Measurements from ENCODE around the gene CD47. TPM values are rescaled to one million over a fixed set of nuclear protein-coding genes. Genes with fewer than 3 reads are reported as not detected.

The CD47 gene
- total RNA-seq, 1 experiment from 2014 or later = 16.3 TPM

DNA sequence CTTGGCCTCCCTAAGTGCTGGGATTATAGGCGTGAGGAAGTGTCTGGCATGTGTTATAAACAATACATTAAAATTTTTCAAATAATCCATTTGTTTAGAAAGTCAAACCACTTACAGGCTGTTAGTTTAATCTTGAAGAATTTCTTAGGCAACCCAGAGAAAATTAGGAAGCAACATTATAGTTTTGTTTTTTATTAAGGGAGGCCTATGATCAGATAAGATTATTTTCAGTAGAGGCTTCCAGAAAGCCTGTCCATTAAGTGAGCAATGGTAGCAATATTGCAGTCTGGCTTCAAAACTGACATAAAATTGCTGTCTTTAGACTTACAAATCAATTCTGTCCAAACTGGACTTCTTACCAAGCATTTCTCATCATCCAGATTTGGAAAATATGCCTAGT, 49.6 kb downstream of the CD47 start (continued):
- TF ChIP-seq NFE2L1 (CRISPR knock-in tag; IDR thresholded peaks at IDR 0.05) = no peak
- TF ChIP-seq, protein P1, sequence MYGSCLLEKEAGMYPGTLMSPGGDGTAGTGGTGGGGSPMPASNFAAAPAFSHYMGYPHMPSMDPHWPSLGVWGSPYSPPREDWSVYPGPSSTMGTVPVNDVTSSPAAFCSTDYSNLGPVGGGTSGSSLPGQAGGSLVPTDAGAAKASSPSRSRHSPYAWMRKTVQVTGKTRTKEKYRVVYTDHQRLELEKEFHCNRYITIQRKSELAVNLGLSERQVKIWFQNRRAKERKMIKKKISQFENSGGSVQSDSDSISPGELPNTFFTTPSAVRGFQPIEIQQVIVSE (CRISPR knock-in tag; IDR thresholded peaks at IDR 0.05; ENCODE audit: borderline replicate concordance) = no peak

DNA sequence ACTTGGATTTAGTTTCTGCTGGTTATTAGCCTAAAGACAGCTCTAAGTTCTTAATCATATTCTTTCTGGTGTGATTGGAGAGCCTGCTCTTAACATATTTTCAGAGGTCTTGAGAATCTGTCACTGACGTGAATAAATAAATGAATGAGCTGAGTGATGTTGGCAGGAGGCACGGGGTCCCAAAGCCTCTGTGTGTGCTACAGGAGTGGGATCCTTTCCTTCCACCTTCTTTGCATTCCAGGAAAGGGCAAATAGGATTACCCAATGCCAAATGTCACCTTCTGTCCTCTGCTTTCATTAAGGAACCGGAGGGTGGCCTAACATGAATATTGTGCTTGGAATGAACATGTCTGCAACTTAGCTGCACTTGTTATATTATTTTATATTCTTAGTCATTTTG, 53.1 kb downstream of the CD47 start:
- Mint-ChIP-seq H3K27ac (no peak overlapping the region), H3K36me3 (no peaks in the 10 kb centered on the region), H3K27me3 (ENCODE audit: low read depth) (no peaks in the 10 kb centered on the region), H3K4me3 (no peak overlapping the region), H3K9me3 (no peaks in the 10 kb centered on the region), H3K4me1 (peaks cover 11% of the 10 kb centered on the region)
- ATAC-seq = no peak
- TF ChIP-seq ELF4 (CRISPR knock-in tag; IDR thresholded peaks at IDR 0.05; ENCODE audit: low read depth) (no peak), NR2C2 (CRISPR knock-in tag; IDR thresholded peaks at IDR 0.05) (no peak), HMGA2 (CRISPR knock-in tag; IDR thresholded peaks at IDR 0.05) (no peak)
- TF ChIP-seq, protein P2, sequence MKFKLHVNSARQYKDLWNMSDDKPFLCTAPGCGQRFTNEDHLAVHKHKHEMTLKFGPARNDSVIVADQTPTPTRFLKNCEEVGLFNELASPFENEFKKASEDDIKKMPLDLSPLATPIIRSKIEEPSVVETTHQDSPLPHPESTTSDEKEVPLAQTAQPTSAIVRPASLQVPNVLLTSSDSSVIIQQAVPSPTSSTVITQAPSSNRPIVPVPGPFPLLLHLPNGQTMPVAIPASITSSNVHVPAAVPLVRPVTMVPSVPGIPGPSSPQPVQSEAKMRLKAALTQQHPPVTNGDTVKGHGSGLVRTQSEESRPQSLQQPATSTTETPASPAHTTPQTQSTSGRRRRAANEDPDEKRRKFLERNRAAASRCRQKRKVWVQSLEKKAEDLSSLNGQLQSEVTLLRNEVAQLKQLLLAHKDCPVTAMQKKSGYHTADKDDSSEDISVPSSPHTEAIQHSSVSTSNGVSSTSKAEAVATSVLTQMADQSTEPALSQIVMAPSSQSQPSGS (CRISPR knock-in tag; IDR thresholded peaks at IDR 0.05; ENCODE audit: borderline replicate concordance, low read depth) = no peak
- ChIA-PET POLR2A (no interaction called here), CTCF (no interaction called here)
- no peak for DNase-seq (ENCODE audit: low spot score)

DNA sequence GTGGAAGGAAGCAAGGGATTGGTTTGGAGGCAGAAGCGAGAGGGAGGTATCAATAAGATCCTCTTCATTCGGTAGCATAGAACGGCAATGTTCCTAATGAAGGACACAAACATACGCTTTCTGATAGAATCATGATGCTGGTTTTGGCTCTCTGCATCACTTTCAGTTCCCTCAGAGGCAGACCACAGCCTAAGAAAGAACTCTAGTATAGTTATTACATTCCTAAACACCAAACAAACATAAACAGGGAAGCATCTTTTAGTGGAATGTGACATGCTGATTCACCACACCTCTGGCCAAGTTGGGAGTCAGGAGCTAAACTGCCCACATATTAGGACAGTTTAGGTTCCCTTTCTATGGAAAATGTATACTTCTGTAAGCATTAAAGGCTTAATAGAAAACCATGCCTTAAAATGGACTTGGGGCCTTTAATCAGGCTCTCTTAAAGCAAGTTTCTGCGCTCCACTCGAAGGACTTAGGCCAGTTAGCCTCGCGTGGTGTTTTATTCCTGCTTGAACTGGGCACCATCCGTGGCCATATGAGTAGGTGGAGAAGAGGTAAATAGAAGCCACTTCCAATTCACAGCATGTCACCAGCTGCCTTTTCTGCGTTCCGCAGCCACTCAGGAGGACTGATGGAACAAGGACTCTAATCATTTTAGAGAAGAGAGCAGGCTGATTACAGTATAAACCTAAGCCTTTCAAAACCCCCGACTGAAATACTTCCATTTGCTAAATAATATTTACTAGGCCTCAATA, 53.7 kb downstream of the CD47 start:
- ATAC-seq (no peak), DNase-seq (ENCODE audit: low spot score) (no peak)
- ChIA-PET POLR2A (no interaction called here), CTCF (no interaction called here)
- H3K27me3 Mint-ChIP-seq (ENCODE audit: low read depth) = no peaks in the 10 kb centered on the region
- no peak overlapping the region for H3K4me3 Mint-ChIP-seq
- peaks cover 11% of the 10 kb centered on the region for H3K4me1 Mint-ChIP-seq
- H3K36me3 Mint-ChIP-seq = no peaks in the 10 kb centered on the region
- H3K9me3 Mint-ChIP-seq = no peaks in the 10 kb centered on the region
- no peak overlapping the region for H3K27ac Mint-ChIP-seq
- TF ChIP-seq, protein P3, sequence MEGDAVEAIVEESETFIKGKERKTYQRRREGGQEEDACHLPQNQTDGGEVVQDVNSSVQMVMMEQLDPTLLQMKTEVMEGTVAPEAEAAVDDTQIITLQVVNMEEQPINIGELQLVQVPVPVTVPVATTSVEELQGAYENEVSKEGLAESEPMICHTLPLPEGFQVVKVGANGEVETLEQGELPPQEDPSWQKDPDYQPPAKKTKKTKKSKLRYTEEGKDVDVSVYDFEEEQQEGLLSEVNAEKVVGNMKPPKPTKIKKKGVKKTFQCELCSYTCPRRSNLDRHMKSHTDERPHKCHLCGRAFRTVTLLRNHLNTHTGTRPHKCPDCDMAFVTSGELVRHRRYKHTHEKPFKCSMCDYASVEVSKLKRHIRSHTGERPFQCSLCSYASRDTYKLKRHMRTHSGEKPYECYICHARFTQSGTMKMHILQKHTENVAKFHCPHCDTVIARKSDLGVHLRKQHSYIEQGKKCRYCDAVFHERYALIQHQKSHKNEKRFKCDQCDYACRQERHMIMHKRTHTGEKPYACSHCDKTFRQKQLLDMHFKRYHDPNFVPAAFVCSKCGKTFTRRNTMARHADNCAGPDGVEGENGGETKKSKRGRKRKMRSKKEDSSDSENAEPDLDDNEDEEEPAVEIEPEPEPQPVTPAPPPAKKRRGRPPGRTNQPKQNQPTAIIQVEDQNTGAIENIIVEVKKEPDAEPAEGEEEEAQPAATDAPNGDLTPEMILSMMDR (IDR thresholded peaks at IDR 0.05) = no peak
- TF ChIP-seq SOX15 (CRISPR knock-in tag; IDR thresholded peaks at IDR 0.05) (no peak), CBFB (CRISPR knock-in tag; IDR thresholded peaks at IDR 0.05; ENCODE audit: low read depth) (no peak), SP1 (CRISPR knock-in tag; conservative IDR thresholded peaks at IDR 0.05) (no peak), OVOL2 (CRISPR knock-in tag; IDR thresholded peaks at IDR 0.05; ENCODE audit: borderline replicate concordance) (no peak), HMGA2 (CRISPR knock-in tag; IDR thresholded peaks at IDR 0.05) (no peak), NFATC4 (CRISPR knock-in tag; IDR thresholded peaks at IDR 0.05) (no peak), MYBL2 (CRISPR knock-in tag; IDR thresholded peaks at IDR 0.05) (no peak), NR2C2 (CRISPR knock-in tag; IDR thresholded peaks at IDR 0.05) (no peak), MXD4 (CRISPR knock-in tag; IDR thresholded peaks at IDR 0.05; ENCODE audit: borderline replicate concordance) (no peak), TP53 (CRISPR knock-in tag; IDR thresholded peaks at IDR 0.05) (no peak)
- TF ChIP-seq, protein P4, sequence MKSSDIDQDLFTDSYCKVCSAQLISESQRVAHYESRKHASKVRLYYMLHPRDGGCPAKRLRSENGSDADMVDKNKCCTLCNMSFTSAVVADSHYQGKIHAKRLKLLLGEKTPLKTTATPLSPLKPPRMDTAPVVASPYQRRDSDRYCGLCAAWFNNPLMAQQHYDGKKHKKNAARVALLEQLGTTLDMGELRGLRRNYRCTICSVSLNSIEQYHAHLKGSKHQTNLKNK (CRISPR knock-in tag; IDR thresholded peaks at IDR 0.05) = no peak
- TF ChIP-seq, protein P5, sequence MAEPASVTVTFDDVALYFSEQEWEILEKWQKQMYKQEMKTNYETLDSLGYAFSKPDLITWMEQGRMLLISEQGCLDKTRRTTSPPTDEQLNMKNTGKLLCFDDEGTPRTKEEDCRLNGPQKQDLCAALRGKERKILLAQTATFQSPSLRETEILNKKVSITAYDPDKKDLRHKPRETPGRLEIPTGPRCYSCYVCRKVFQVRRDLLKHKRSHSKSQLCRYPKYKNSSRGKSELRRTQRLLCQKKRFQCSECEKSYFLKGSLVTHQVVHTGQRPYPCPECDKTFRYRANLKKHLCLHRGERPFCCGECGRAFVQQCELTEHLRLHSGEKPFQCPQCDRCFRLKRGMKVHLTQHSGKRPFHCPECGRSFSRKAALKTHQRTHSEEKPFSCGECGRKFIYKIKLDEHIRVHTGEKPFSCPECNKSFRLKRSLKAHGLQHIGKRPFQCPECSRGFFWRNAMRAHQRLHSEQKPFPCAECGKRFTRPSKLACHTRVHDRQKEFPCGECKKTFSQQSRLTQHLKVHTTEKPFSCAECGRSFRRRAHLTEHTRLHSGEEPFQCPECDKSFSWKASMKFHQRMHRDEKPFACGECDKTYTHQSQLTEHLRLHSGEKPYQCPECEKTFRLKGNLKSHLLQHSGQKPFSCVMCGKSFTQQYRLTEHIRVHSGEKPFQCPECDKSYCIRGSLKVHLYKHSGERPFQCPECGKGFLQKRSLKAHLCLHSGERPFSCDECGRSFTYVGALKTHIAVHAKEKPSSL (CRISPR knock-in tag; conservative IDR thresholded peaks at IDR 0.05) = no peak
- TF ChIP-seq, protein P6, sequence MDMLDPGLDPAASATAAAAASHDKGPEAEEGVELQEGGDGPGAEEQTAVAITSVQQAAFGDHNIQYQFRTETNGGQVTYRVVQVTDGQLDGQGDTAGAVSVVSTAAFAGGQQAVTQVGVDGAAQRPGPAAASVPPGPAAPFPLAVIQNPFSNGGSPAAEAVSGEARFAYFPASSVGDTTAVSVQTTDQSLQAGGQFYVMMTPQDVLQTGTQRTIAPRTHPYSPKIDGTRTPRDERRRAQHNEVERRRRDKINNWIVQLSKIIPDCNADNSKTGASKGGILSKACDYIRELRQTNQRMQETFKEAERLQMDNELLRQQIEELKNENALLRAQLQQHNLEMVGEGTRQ (CRISPR knock-in tag; IDR thresholded peaks at IDR 0.05) = no peak
- TF ChIP-seq, protein P1 (CRISPR knock-in tag; IDR thresholded peaks at IDR 0.05; ENCODE audit: borderline replicate concordance) = no peak
- TF ChIP-seq, protein P7, sequence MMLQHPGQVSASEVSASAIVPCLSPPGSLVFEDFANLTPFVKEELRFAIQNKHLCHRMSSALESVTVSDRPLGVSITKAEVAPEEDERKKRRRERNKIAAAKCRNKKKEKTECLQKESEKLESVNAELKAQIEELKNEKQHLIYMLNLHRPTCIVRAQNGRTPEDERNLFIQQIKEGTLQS (CRISPR knock-in tag; conservative IDR thresholded peaks at IDR 0.05) = no peak
